HG02763 (cell line): ENCODE results near the gene UBE3C.
"Not testable (repeated sequence)": the region's sequence is repeated elsewhere in the genome, so short reads cannot be mapped to it uniquely, and the experiment has no call there.

Experiments used
- ATAC-seq: cut with Tn5 transposase; IDR thresholded peaks from one replicate; pipeline ENCODE4 v1.9.1; 2021; ENCODE audit warnings: mild to moderate bottlenecking, moderate library complexity; ENCODE audit not compliant: unreplicated experiment

UBE3C gene

GRCh38 chr7:157269341-157270059, 130.8 kb downstream of the UBE3C start:
- no peak for ATAC-seq

- ATAC-seq, result no peak
Measured at GRCh38 chr7:157270060-157270444, 131.3 kb downstream of the UBE3C start.

GRCh38 chr7:157271315-157271990, 132.7 kb downstream of the UBE3C start:
- ATAC-seq, result no peak

- no peak for ATAC-seq
Measured at GRCh38 chr7:157271991-157272324, 133.2 kb downstream of the UBE3C start.

- no peak for ATAC-seq
Measured at GRCh38 chr7:157272351-157273207, 133.9 kb downstream of the UBE3C start.

- ATAC-seq, result peak; percentile 74
Measured at GRCh38 chr7:157273208-157274093, 134.7 kb downstream of the UBE3C start.

- ATAC-seq, result not testable (repeated sequence)
Measured at GRCh38 chr7:157274094-157274634, 135.4 kb downstream of the UBE3C start.

- ATAC-seq, result no peak
Measured at GRCh38 chr7:157274991-157275427, 136.3 kb downstream of the UBE3C start.

GRCh38 chr7:157276091-157276561, 137.4 kb downstream of the UBE3C start:
- ATAC-seq, result no peak

GRCh38 chr7:157276731-157277562, 138.2 kb downstream of the UBE3C start:
- no peak for ATAC-seq

- ATAC-seq, result not testable (repeated sequence)
Measured at GRCh38 chr7:157277568-157277967, 138.8 kb downstream of the UBE3C start.

- no peak for ATAC-seq
Measured at GRCh38 chr7:157278167-157278790, 139.6 kb downstream of the UBE3C start.

- ATAC-seq, result no peak
Measured at GRCh38 chr7:157278791-157279724, 140.3 kb downstream of the UBE3C start.

- ATAC-seq, result no peak
Measured at GRCh38 chr7:157279741-157280215, 141.1 kb downstream of the UBE3C start.

GRCh38 chr7:157280216-157280841, 141.6 kb downstream of the UBE3C start:
- ATAC-seq, result no peak

- ATAC-seq, result no peak
Measured at GRCh38 chr7:157281221-157281998, 142.7 kb downstream of the UBE3C start.
